Germinal center (tissue), 1 donor: Measurements from ENCODE around the gene YDJC.
"Not testable (repeated sequence)": the region's sequence is repeated elsewhere in the genome, so short reads cannot be mapped to it uniquely, and the experiment has no call there.

Experiments
- DNase-seq: peaks from one replicate; pipeline ENCODE4 v3.0.0; 2012; ENCODE audit warnings: mixed read lengths, low spot score

Gene YDJC

GRCh38 chr22:21631025-21631424 lies 1.2 kb upstream of the YDJC start:
- DNase-seq = no peak

- no peak for DNase-seq
These were observed 1.2 kb downstream of the YDJC start for GRCh38 chr22:21628386-21629254.

DNA sequence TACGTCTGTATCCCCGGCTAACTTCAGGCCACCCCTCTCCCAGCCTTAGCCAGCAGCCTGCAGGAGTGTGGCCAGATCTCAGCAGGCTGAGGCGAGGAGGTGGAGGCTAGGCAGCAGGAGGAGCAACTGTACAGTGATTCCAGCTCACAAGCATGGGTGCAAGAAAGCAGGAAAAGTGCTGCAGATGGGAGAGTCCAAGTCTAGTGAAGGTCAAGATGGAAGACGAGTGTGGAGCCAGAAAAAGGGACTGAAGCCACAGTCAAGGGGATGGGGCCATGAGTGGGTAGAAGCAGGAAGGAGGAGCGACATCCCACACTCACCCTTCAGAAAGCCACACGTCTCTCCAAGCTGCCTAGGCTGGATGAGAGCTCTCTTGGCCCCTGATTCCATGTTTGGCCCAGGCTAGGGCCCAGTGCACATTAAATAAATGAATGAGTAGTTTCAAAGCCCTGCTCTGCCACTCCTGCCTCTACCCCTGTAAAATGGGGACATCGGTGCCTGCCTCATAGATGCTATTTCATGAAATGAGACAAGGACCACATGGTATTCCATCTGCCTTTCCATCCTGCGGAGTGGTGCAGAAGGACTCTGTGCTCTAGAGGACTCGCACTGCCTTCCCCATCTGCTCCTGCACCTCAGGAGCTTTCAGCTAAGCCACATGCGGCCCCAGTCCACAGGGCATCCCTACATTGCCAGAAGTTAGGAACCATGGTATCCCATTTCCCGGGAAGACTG lies 2.9 kb downstream of the YDJC start:
- DNase-seq = no peak

DNA sequence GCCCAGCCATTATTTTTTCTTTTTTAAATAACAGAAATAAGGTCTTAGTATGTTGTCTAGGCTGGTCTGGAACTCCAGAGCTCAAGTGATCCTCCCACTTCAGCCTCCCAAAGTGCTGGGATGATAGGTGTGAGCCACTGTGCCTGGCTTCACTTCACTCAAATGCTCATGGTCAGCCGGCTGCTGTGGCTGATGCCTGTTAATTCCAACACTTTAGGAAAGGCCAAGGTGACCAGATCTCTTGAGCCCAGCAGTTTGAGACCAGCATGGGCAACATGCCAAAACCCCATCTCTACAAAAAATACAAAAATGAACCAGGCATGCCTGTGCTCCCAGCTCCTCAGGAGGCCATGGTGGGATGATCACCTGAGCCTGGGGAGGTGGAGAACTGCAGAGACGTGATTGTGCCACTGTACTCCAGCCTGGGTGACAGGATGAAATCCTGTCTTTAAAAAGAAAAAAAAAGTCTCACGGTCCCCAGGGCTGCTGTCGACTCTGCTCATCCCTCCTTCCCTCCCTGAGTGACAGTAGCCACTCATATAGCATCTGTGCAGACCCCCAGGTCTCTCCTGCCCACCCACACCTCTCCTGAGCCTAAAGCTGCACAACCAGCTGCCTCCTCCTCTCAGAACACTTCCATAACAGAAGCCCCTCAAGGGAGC lies 3.6 kb downstream of the YDJC start:
- DNase-seq = no peak

- no peak for DNase-seq
These were observed 4.7 kb downstream of the YDJC start for GRCh38 chr22:21624880-21625791.

DNA sequence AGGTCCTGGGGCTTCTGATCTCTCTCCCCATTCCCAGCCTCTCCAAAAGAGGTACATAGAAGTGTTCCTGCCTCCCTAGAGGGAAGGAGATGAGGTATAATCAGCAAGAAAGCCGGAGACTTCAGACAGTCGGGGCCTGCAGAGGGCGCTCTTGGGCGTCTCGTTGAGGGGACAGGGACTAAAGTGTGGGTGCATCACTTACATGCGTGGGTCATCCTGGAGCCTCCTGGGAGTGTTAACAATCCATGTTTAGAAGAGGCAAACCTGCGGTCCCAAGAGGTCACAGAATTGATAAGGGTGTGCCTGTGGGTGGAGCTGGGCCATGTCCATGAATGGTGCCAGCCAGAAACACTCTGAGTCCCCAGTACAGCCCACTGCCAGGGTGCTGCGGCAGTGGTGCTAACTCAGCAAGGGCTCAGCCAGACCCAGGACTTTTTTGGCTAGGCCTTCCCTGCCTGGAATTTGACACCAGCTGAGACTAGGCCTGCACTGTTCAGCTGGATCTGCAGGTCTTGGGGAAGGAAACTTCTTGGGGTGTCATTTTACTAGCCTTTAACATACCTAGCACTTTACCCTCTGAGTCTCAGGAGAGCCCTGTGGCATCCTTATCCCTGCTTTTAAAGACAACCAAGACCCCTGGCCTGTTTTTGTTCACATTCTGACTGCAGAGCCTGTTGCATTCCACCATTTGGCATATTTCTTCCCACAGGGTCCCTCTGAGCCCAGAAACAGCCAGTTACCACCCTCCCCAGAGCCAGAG lies 5.5 kb downstream of the YDJC start:
- DNase-seq = no peak

DNA sequence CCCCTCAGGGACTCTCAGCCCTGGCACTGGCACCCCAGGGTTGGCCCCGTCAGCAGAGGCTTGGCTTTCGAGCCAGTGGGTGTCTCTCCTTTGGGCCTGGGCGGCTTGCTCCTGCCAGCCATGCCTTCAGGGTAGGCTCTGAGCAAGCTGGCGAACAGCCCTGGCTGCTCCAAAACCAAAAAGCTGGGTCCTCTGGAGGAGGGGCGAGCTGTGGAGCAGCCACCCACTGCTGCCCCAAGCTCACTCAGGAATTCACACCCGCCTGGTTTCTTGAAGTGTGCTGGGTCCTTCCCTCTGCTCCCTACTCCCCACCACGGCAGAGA lies 6.2 kb downstream of the YDJC start:
- no peak for DNase-seq

GRCh38 chr22:21622919-21623647 lies 6.7 kb downstream of the YDJC start:
- no peak for DNase-seq

DNA sequence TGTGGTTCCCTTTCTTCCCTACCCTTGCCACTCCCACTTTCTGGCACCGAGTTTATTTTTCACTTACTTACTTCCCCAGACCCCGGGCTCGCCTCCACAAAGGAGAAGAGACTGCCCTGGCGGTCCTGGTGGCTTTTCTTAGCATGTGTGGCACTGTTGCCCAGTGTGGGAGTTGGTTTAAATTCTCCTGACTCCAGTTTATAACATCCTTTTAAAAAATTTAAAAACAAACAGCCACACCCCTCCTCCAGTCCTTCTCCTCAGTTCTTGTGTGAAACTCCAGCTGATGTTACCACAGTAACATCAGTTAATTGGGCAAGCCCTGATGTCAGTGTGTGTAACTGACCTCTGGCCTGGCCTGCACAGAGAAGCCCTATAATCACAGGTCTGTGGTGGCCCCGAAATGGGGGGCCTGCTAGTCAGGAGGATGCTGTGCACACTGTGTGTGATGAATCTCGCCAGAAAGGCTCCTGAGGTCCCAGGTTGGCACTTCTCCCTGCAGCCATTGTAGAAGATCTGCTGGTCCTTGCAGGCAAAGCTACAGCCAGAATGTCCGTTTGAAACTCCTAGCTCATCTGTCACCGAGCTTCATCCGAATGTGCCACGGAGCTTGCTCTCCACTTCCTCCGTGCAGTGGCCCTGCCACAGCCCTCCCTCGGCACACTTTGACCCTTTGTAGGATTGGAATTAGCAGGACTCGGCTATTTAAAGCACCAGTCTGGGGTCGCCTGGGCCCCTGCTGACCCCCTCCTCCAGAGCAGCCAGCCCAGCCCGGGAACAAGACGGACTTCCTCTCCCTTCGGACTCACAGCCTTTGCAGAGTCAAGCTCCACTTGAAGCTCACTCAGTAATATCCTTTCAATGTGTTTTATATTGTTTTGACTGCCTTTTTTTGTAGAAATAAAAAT lies 7.6 kb downstream of the YDJC start:
- DNase-seq = no peak

DNA sequence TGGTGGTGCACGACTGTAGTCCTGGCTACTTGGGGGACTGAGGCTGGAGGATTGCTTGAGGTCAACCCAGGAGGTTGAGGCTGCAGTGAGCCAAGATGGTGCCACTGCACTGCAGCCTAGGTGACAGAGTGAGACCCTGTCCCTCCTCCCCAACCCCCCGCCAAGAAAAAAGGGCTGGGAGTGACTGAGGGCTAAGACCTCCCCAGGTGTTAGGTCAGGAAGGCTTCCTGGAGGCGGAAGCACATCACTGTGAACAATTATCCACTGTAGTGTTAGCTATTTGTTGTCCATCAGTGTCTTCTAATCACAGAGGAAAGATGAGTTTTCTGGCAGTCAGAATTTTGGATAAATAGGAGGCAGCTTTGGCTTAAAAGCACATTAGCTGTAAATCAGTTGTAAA lies 8.8 kb downstream of the YDJC start:
- no peak for DNase-seq

GRCh38 chr22:21617337-21617736 lies 12.5 kb downstream of the YDJC start:
- not testable (repeated sequence) for DNase-seq

DNA sequence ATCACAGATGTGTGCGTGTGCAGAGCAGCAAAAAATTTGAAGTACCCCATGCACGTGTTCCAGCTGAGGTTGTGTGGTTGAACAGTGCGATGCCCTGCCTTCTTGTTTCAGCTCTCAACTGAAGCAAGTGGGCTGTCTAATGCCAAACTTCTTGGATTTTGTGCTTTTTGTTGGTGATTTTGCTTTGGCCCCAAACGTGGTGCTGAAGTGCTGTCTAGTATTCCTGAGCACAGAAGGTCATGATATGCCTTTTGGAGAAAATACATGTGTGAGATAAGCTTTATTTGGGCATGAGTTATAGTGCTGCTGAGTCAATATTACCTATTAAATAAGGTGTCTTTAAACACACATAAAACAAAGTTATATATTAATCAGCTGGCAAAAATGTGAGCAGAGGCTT lies 14.1 kb downstream of the YDJC start:
- DNase-seq = no peak

DNA sequence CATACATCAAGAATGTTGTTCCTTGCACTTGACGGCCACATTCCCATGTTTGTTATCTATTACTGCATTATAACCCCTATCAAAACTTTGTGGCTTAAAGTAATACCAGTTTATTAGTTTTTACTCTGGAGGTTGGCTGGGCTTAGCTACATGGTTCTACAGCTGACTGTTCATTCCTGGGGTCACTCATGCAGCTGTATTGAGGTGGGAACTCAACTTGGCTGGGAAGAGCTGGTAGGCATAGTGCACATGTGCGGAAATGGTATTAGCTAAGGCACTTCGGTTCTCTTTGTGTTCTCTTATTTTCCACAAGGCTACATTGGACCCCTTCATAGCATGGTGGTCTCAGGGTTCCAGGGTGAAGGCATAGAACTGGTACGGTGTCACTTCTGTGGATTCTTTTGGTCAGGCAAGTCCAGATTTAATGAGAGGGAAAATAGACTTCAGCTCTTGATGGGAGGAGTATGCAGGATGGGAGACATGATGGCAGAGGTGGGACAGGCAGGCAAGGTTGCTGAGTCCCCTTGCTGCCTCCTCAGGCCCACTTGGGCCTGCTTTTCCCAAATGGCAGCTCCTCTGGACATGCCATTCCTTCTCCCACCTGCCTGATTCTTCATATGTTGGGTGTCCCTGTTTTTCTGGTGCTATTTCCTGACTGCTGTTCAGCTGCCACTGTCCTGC lies 16.1 kb downstream of the YDJC start:
- no peak for DNase-seq

DNA sequence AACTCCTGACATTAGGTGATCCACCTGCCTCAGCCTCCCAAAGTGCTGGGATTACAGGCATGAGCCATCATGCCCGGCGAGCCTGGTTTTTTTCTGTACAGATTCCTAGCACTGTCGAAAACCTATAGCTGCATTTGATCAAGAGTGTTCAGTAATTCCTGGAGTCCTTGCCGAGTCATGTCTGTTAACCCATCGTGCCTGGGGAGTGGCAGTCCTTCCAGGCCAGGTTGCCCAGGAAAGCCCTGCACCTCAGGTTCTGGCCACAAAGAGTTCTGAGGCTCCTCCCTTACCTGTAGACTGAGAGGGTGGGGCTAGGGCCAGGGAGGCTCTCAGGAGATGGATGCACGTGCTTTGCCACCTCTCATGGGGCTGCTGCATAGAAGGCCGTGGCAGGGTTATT lies 17.0 kb downstream of the YDJC start:
- DNase-seq = no peak

GRCh38 chr22:21611210-21611977 lies 18.4 kb downstream of the YDJC start:
- no peak for DNase-seq

GRCh38 chr22:21609556-21610157 lies 20.2 kb downstream of the YDJC start:
- DNase-seq = not testable (repeated sequence)

- DNase-seq = no peak
These were observed 23.0 kb downstream of the YDJC start for GRCh38 chr22:21606775-21607174.
